ENCODE measurements around the gene SMARCAL1. TPM values are rescaled to one million over a fixed set of nuclear protein-coding genes. Genes with fewer than 3 reads are reported as not detected.
A peak's percentile ranks its signal among the peaks of the same experiment; 100 is the strongest.

The SMARCAL1 gene
- polyA plus RNA-seq, 1 of the 3 experiments (the other 2 are of a cell fraction) = 27.0 TPM

DNA sequence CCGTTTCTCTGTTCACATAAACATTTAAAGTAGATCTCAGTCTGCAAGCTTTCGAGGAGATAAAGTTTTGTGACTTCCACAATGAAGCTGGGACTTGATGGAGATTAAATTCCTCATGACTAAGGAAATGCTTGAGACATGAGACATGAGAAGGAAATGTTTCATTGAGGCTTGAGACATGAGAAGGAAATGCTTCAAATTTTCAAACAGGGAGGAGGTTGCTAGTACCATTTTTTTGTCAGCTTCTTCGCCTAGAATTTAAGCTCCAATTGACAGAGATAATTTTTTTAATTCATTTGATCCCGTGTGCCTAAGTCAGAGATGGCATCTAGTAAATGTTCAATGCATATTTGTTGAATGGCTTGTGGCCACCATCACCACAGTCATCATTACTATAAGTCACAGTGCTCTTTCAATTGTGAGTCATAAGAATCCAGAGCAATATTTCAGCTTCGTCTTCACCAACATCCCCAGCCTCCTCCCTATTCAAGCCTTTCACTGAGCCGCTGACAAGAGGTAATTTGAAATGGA, 39.5 kb upstream of the SMARCAL1 start (continued):
- TF ChIP-seq POLR2AphosphoS5 (IDR thresholded peaks at IDR 0.05; ENCODE audit: low read depth, low read length) = no peak
- no peak for TF ChIP-seq SIN3A (IDR thresholded peaks at IDR 0.05; ENCODE audit: borderline replicate concordance, low read depth, low read length)
- TF ChIP-seq, protein P1, sequence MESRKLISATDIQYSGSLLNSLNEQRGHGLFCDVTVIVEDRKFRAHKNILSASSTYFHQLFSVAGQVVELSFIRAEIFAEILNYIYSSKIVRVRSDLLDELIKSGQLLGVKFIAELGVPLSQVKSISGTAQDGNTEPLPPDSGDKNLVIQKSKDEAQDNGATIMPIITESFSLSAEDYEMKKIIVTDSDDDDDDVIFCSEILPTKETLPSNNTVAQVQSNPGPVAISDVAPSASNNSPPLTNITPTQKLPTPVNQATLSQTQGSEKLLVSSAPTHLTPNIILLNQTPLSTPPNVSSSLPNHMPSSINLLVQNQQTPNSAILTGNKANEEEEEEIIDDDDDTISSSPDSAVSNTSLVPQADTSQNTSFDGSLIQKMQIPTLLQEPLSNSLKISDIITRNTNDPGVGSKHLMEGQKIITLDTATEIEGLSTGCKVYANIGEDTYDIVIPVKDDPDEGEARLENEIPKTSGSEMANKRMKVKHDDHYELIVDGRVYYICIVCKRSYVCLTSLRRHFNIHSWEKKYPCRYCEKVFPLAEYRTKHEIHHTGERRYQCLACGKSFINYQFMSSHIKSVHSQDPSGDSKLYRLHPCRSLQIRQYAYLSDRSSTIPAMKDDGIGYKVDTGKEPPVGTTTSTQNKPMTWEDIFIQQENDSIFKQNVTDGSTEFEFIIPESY (IDR thresholded peaks at IDR 0.05; ENCODE audit: borderline replicate concordance, low read depth) = no peak; the same call in 1 of the 2 replicates
- TF ChIP-seq, protein P2, sequence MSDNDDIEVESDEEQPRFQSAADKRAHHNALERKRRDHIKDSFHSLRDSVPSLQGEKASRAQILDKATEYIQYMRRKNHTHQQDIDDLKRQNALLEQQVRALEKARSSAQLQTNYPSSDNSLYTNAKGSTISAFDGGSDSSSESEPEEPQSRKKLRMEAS (IDR thresholded peaks at IDR 0.05; ENCODE audit: low read depth) = no peak
- TF ChIP-seq FOXJ3 (CRISPR knock-in tag; IDR thresholded peaks at IDR 0.05) = no peak
- peak; percentile 82 for TF ChIP-seq JUND (IDR thresholded peaks at IDR 0.05)
- TF ChIP-seq, protein P3, sequence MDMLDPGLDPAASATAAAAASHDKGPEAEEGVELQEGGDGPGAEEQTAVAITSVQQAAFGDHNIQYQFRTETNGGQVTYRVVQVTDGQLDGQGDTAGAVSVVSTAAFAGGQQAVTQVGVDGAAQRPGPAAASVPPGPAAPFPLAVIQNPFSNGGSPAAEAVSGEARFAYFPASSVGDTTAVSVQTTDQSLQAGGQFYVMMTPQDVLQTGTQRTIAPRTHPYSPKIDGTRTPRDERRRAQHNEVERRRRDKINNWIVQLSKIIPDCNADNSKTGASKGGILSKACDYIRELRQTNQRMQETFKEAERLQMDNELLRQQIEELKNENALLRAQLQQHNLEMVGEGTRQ (IDR thresholded peaks at IDR 0.05; ENCODE audit: borderline replicate concordance, low read depth, low read length) = no peak
- TF ChIP-seq EZH2phosphoT487 (IDR thresholded peaks at IDR 0.05; ENCODE audit: borderline replicate concordance, low read depth) = no peak
- TF ChIP-seq RCOR1 (IDR thresholded peaks at IDR 0.05; ENCODE audit: low read length) = no peak
- peak; percentile 66 for TF ChIP-seq TCF12 (IDR thresholded peaks at IDR 0.05)
- TF ChIP-seq CHD2 (IDR thresholded peaks at IDR 0.05; ENCODE audit: low read length, partially characterized antibody) = no peak
- 0 out of 2 replicates have a peak, but pooled peaks have one; percentile 23 for TF ChIP-seq RXRA (IDR thresholded peaks at IDR 0.05; ENCODE audit: borderline replicate concordance, low read depth)
- peak in 1 of 2 experiments; percentile 78; a peak in 1 of 4 replicates for TF ChIP-seq EP300 (IDR thresholded peaks at IDR 0.05; ENCODE audit: borderline replicate concordance in 1 of 2, low read depth in 1 of 2, low read length in 1 of 2)
- no peak for TF ChIP-seq SMC3 (IDR thresholded peaks at IDR 0.05; ENCODE audit: low read depth, low read length)
- TF ChIP-seq YY1 (IDR thresholded peaks at IDR 0.05; ENCODE audit: low read depth) = no peak; the same call in 1 of the 2 replicates
- TF ChIP-seq, protein P4, sequence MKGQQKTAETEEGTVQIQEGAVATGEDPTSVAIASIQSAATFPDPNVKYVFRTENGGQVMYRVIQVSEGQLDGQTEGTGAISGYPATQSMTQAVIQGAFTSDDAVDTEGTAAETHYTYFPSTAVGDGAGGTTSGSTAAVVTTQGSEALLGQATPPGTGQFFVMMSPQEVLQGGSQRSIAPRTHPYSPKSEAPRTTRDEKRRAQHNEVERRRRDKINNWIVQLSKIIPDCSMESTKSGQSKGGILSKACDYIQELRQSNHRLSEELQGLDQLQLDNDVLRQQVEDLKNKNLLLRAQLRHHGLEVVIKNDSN (IDR thresholded peaks at IDR 0.05; ENCODE audit: borderline replicate concordance, low read depth) = no peak
- no peak for TF ChIP-seq RAD21 (IDR thresholded peaks at IDR 0.05; ENCODE audit: low read length)

DNA sequence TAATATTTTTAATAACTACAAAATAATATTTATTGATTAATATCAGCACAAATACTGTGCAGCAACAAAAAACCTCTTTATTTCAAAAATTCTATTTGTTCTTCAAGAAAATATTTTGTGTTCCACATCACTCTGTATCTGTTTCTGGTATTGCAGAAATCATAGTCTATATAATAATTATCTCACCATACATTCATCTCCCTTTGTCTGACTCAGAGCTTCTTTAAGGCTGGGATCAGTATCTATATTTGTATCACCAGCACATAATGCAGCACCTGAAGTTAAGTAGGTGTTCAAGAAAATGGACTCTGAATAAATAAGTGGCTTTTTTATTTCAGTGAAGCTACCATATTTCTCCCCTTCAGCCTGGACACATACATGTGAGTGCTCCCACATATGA, 38.4 kb upstream of the SMARCAL1 start:
- Histone ChIP-seq H3K4me2 (peak overlapping the region; percentile 4; the same call in 1 of the 2 replicates), H3K79me2 (ENCODE audit: insufficient read depth) (peaks cover 26% of the 10 kb centered on the region), H2AFZ (ENCODE audit: low read depth) (no peak overlapping the region), H3K9me2 (no peaks in the 10 kb centered on the region), H3K27me3 (ENCODE audit: insufficient read depth) (no peaks in the 10 kb centered on the region), H3K9me3 (no peaks in the 10 kb centered on the region), H3K36me3 (replicated peaks in 1 of 2; ENCODE audit: control insufficient read depth in 1 of 2, insufficient read depth in 2 of 2, low read length in 1 of 2) (no peaks in the 10 kb centered on the region), H4K20me1 (ENCODE audit: insufficient read depth) (no peaks in the 10 kb centered on the region), H3F3A (replicated peaks; ENCODE audit: insufficient read depth) (peaks cover 30% of the 10 kb centered on the region), H3K9ac (no peak overlapping the region), H3K4me3 (ENCODE audit: low read depth in 2 of 2, low read length in 1 of 2) (no peak overlapping the region), H3K27ac (ENCODE audit: low read depth in 2 of 2, low read length in 1 of 2) (peak overlapping the region; percentile 41 to 95; a peak in 3 of 4 replicates), H3K4me1 (ENCODE audit: control insufficient read depth in 1 of 2, insufficient read depth in 2 of 2, low read depth in 1 of 2, low read length in 1 of 2) (peaks cover 5 to 17% of the 10 kb centered on the region in 2 experiments; a peak in 2 of 4 replicates)
- no peak for DNase-seq
- POLR2A ChIA-PET = no interaction called here
- no peak for TF ChIP-seq RCOR1 (IDR thresholded peaks at IDR 0.05; ENCODE audit: low read length)
- 0 out of 2 replicates have a peak, but pooled peaks have one; percentile 13 for TF ChIP-seq MEF2A (IDR thresholded peaks at IDR 0.05; ENCODE audit: borderline replicate concordance, low read depth)
- TF ChIP-seq FOXJ3 (CRISPR knock-in tag; IDR thresholded peaks at IDR 0.05) = no peak
- TF ChIP-seq, protein P5, sequence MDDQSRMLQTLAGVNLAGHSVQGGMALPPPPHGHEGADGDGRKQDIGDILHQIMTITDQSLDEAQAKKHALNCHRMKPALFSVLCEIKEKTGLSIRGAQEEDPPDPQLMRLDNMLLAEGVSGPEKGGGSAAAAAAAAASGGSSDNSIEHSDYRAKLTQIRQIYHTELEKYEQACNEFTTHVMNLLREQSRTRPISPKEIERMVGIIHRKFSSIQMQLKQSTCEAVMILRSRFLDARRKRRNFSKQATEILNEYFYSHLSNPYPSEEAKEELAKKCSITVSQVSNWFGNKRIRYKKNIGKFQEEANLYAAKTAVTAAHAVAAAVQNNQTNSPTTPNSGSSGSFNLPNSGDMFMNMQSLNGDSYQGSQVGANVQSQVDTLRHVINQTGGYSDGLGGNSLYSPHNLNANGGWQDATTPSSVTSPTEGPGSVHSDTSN (IDR thresholded peaks at IDR 0.05) = no peak
- TF ChIP-seq TEAD4 (IDR thresholded peaks at IDR 0.05; ENCODE audit: borderline replicate concordance, insufficient read depth) = no peak
- CTCF ChIA-PET = interaction anchor here (0.7 kb wide), 1 partner anchor 254 kb away, joined by 3 read pairs; no protein-coding TSS in a partner anchor

Measured in SK-N-SH (cell line).